Neural cell (in vitro differentiated cells): Measurements from ENCODE around the gene XIRP2. TPM values are rescaled to one million over a fixed set of nuclear protein-coding genes. Genes with fewer than 3 reads are reported as not detected.

ENCODE experiments used
- H2AFZ ChIP-seq: fragments of 200-600, 300-800 bp; sonication (generic), shearing (Covaris generic); 2 replicates; pipeline ENCODE4 v1.6.0; 2014; ENCODE audit warnings: low read depth, mild to moderate bottlenecking, antibody characterized with exemption, low read length, moderate library complexity
- H3F3A ChIP-seq: fragments of 200-600 bp; shearing (Covaris generic); 2 replicates; pipeline ENCODE4 v1.6.1; 2016; ENCODE audit warnings: mild to moderate bottlenecking, moderate library complexity, mixed read lengths, antibody characterized with exemption, low read length; ENCODE audit not compliant: insufficient read depth, poor library complexity, severe bottlenecking
- H3K27ac ChIP-seq: fragments of 200-600, 300-800 bp; sonication (generic), shearing (Covaris generic); 2 replicates; pipeline ENCODE4 v1.5.1; 2014; ENCODE audit warnings: mild to moderate bottlenecking, low read length, moderate library complexity
- H3K27me3 ChIP-seq: fragments of 300-800, 200-600 bp; sonication (generic), shearing (Covaris generic); 2 replicates; pipeline ENCODE4 v1.6.0; 2014; ENCODE audit warnings: mild to moderate bottlenecking, low read depth, low read length, moderate library complexity; ENCODE audit not compliant: insufficient read depth
- H3K36me3 ChIP-seq: fragments of 300-800, 200-600 bp; sonication (generic), shearing (Covaris generic); 2 replicates; pipeline ENCODE4 v1.5.1; 2014; ENCODE audit warnings: mild to moderate bottlenecking, antibody characterized with exemption, low read length, moderate library complexity; ENCODE audit not compliant: insufficient read depth
- H3K4me2 ChIP-seq: fragments of 300-800, 200-600 bp; sonication (generic), shearing (Covaris generic); 2 replicates; pipeline ENCODE4 v1.6.0; 2014; ENCODE audit warnings: mild to moderate bottlenecking, low read length
- H3K4me3 ChIP-seq: fragments of 300-800, 200-600 bp; sonication (generic), shearing (Covaris generic); 2 replicates; pipeline ENCODE4 v1.5.1; 2014; ENCODE audit warnings: mild to moderate bottlenecking, low read length, moderate library complexity
- H3K79me2 ChIP-seq: fragments of 200-600 bp; shearing (Covaris generic); replicated peaks from 2 replicates; pipeline ENCODE4 v1.6.0; 2014; ENCODE audit warnings: mild to moderate bottlenecking, low read length, moderate library complexity; ENCODE audit not compliant: insufficient read depth
- H3K9ac ChIP-seq: fragments of 300-800, 200-600 bp; sonication (generic), shearing (Covaris generic); 2 replicates; pipeline ENCODE4 v1.6.1; 2016; ENCODE audit warnings: mild to moderate bottlenecking, low read length, mixed read lengths
- H3K9me2 ChIP-seq: fragments of 200-600 bp; shearing (Covaris generic); 2 replicates; pipeline ENCODE4 v1.6.1; 2016; ENCODE audit warnings: mild to moderate bottlenecking, low read length, mixed read lengths; ENCODE audit not compliant: insufficient read depth
- H3K9me3 ChIP-seq: fragments of 200-600, 300-800 bp; sonication (generic), shearing (Covaris generic); 2 replicates; pipeline ENCODE4 v1.6.1; 2016; ENCODE audit warnings: mild to moderate bottlenecking, mixed run types, low read length, moderate library complexity, mixed read lengths
- H4K20me1 ChIP-seq: fragments of 200-600 bp; shearing (Covaris generic); 2 replicates; pipeline ENCODE4 v1.6.1; 2016; ENCODE audit warnings: mild to moderate bottlenecking, mixed run types; ENCODE audit not compliant: insufficient read depth
- EP300 ChIP-seq: fragments of 450-650 bp; conservative IDR thresholded peaks from 2 replicates; pipeline ENCODE4 v1.6.1; 2014; ENCODE audit warnings: antibody characterized with exemption, mild to moderate bottlenecking, moderate library complexity; ENCODE audit not compliant: poor library complexity, severe bottlenecking
- EZH2 ChIP-seq: fragments of 200-600, 300-800 bp; shearing (Covaris generic), sonication (generic); IDR thresholded peaks from 2 replicates; pipeline ENCODE4 v1.6.1; 2014; ENCODE audit warnings: antibody characterized with exemption, low read length, borderline replicate concordance, mild to moderate bottlenecking; ENCODE audit not compliant: insufficient read depth, poor library complexity, severe bottlenecking
- MXI1 ChIP-seq: fragments of 450-650 bp; conservative IDR thresholded peaks from 2 replicates; pipeline ENCODE4 v1.6.1; 2014; ENCODE audit warnings: antibody characterized with exemption, mild to moderate bottlenecking; ENCODE audit not compliant: poor library complexity, severe bottlenecking
- POLR2AphosphoS5 ChIP-seq: IDR thresholded peaks from 2 replicates; pipeline ENCODE4 v1.6.1; 2012
- RAD21 ChIP-seq: fragments of 450-650 bp; conservative IDR thresholded peaks from 2 replicates; pipeline ENCODE4 v1.6.1; 2014; ENCODE audit warnings: antibody characterized with exemption, mild to moderate bottlenecking, moderate library complexity
- SMC3 ChIP-seq: fragments of 450-650 bp; conservative IDR thresholded peaks from 2 replicates; pipeline ENCODE4 v1.6.1; 2014; ENCODE audit warnings: antibody characterized with exemption, mild to moderate bottlenecking, moderate library complexity; ENCODE audit not compliant: poor library complexity
- TAF1 ChIP-seq: IDR thresholded peaks from 2 replicates; pipeline ENCODE4 v1.6.1; 2012; ENCODE audit warnings: low read depth
- polyA plus RNA-seq: library from polyadenylated mRNA; depleted of rRNA; stranded (reverse); fragments of >200 nt; gene quantifications from 2 replicates; pipeline ENCODE4 v1.2.3, GENCODE V29; 2014
- TF ChIP-seq, protein P1 (sequence below): IDR thresholded peaks from 2 replicates; pipeline ENCODE4 v1.6.1; 2012; ENCODE audit warnings: borderline replicate concordance
- TF ChIP-seq, protein P2 (sequence below): fragments of 450-650 bp; IDR thresholded peaks from 2 replicates; pipeline ENCODE4 v1.5.1; 2014; ENCODE audit warnings: antibody characterized with exemption, mild to moderate bottlenecking, moderate library complexity; ENCODE audit not compliant: poor library complexity, severe bottlenecking

The XIRP2 gene
- polyA plus RNA-seq, 1 donor from 2014 or later, result not detected

DNA sequence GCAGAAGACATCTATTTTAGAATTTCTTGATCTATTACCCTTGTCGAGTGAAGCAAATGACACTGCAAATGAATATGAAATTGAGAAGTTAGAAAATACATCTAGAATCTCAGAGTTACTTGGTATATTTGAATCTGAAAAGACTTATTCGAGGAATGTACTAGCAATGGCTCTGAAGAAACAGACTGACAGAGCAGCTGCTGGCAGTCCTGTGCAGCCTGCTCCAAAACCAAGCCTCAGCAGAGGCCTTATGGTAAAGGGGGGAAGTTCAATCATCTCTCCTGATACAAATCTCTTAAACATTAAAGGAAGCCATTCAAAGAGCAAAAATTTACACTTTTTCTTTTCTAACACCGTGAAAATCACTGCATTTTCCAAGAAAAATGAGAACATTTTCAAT lies 370.4 kb downstream of the XIRP2 start:
- Histone ChIP-seq H3K4me2 (no peak overlapping the region), H3K36me3 (no peaks in the 10 kb centered on the region), H3K27me3 (no peaks in the 10 kb centered on the region), H3K79me2 (no peaks in the 10 kb centered on the region), H3K9ac (no peak overlapping the region), H3K4me3 (no peak overlapping the region), H3K9me3 (no peaks in the 10 kb centered on the region), H3K27ac (no peak overlapping the region), H3F3A (no peaks in the 10 kb centered on the region), H4K20me1 (no peaks in the 10 kb centered on the region), H2AFZ (no peak overlapping the region), H3K9me2 (no peaks in the 10 kb centered on the region)
- TF ChIP-seq RAD21 (no peak), MXI1 (no peak), POLR2AphosphoS5 (no peak), EZH2 (no peak), SMC3 (no peak), EP300 (no peak), TAF1 (no peak)
- TF ChIP-seq, protein P1, sequence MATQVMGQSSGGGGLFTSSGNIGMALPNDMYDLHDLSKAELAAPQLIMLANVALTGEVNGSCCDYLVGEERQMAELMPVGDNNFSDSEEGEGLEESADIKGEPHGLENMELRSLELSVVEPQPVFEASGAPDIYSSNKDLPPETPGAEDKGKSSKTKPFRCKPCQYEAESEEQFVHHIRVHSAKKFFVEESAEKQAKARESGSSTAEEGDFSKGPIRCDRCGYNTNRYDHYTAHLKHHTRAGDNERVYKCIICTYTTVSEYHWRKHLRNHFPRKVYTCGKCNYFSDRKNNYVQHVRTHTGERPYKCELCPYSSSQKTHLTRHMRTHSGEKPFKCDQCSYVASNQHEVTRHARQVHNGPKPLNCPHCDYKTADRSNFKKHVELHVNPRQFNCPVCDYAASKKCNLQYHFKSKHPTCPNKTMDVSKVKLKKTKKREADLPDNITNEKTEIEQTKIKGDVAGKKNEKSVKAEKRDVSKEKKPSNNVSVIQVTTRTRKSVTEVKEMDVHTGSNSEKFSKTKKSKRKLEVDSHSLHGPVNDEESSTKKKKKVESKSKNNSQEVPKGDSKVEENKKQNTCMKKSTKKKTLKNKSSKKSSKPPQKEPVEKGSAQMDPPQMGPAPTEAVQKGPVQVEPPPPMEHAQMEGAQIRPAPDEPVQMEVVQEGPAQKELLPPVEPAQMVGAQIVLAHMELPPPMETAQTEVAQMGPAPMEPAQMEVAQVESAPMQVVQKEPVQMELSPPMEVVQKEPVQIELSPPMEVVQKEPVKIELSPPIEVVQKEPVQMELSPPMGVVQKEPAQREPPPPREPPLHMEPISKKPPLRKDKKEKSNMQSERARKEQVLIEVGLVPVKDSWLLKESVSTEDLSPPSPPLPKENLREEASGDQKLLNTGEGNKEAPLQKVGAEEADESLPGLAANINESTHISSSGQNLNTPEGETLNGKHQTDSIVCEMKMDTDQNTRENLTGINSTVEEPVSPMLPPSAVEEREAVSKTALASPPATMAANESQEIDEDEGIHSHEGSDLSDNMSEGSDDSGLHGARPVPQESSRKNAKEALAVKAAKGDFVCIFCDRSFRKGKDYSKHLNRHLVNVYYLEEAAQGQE, result no peak
- TF ChIP-seq, protein P2, sequence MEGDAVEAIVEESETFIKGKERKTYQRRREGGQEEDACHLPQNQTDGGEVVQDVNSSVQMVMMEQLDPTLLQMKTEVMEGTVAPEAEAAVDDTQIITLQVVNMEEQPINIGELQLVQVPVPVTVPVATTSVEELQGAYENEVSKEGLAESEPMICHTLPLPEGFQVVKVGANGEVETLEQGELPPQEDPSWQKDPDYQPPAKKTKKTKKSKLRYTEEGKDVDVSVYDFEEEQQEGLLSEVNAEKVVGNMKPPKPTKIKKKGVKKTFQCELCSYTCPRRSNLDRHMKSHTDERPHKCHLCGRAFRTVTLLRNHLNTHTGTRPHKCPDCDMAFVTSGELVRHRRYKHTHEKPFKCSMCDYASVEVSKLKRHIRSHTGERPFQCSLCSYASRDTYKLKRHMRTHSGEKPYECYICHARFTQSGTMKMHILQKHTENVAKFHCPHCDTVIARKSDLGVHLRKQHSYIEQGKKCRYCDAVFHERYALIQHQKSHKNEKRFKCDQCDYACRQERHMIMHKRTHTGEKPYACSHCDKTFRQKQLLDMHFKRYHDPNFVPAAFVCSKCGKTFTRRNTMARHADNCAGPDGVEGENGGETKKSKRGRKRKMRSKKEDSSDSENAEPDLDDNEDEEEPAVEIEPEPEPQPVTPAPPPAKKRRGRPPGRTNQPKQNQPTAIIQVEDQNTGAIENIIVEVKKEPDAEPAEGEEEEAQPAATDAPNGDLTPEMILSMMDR, result no peak

DNA sequence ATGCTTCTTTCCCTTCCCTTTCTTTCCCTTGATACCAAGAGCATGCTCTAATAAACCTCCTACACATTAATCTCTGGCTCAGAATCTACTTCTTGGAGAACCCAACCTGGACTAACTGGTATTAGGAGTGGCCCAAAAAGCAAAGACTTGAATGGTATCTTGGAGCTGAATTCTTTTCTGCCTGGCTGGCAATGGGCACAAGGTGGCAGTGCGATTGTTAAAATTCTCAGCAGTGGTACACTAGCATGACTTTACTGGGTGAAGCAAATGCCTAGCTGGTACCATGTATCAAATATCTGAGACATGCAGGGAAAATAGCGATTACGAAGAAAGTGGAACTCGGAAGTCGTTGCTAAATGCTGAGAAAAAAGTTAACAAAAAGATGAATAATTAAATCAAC lies 376.1 kb downstream of the XIRP2 start:
- H3K27ac ChIP-seq, result no peak overlapping the region
- H3F3A ChIP-seq, result no peaks in the 10 kb centered on the region
- no peak overlapping the region for H3K4me3 ChIP-seq
- H3K79me2 ChIP-seq, result no peaks in the 10 kb centered on the region
- no peaks in the 10 kb centered on the region for H3K27me3 ChIP-seq
- H2AFZ ChIP-seq, result no peak overlapping the region
- H3K4me2 ChIP-seq, result no peak overlapping the region
- no peak overlapping the region for H3K9ac ChIP-seq
- no peaks in the 10 kb centered on the region for H4K20me1 ChIP-seq
- H3K36me3 ChIP-seq, result no peaks in the 10 kb centered on the region
- no peaks in the 10 kb centered on the region for H3K9me2 ChIP-seq
- H3K9me3 ChIP-seq, result no peaks in the 10 kb centered on the region
- peak; percentile 21 for TF ChIP-seq SMC3
- TF ChIP-seq MXI1, result no peak

DNA sequence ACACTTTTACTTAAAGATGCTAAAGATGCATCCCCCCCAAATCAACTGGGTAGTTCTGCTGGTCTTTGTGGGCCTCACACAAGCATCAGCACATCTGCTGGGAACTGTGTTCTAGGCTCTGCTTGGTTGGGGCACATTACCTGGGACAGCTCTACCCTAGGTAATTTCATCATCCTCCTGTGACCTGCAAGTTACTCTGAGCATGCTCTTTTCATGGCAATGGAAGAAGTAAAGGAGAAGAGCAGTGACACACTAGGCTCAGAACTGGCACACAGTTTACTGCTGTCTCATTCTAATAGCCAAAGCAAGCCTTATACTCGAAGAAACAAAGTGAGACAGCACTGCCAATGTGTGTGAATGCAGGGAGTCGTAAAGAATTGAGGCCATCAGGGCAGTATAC lies 376.7 kb downstream of the XIRP2 start:
- Histone ChIP-seq H2AFZ (no peak overlapping the region), H3F3A (no peaks in the 10 kb centered on the region), H3K27ac (no peak overlapping the region), H3K9me3 (no peaks in the 10 kb centered on the region), H3K79me2 (no peaks in the 10 kb centered on the region), H3K4me2 (no peak overlapping the region), H3K27me3 (no peaks in the 10 kb centered on the region), H3K9ac (no peak overlapping the region), H4K20me1 (no peaks in the 10 kb centered on the region), H3K4me3 (no peak overlapping the region), H3K9me2 (no peaks in the 10 kb centered on the region), H3K36me3 (no peaks in the 10 kb centered on the region)
- TF ChIP-seq SMC3, result no peak
- no peak for TF ChIP-seq POLR2AphosphoS5
- TF ChIP-seq, protein P2, result no peak
- TF ChIP-seq EZH2, result no peak
- no peak for TF ChIP-seq RAD21
- TF ChIP-seq, protein P1, result no peak
